IPS-NIHi7 (cell line): ENCODE results near the gene TRA2B.
"Not testable (repeated sequence)": the region's sequence is repeated elsewhere in the genome, so short reads cannot be mapped to it uniquely, and the experiment has no call there.

ENCODE experiments used
- DNase-seq: peaks from one replicate; pipeline ENCODE4 v3.0.0; 2012; ENCODE audit warnings: mixed read lengths; ENCODE audit errors: extremely low spot score

Gene TRA2B

GRCh38 chr3:185927501-185928200 lies 10.2 kb downstream of the TRA2B start:
- no peak for DNase-seq

GRCh38 chr3:185926445-185926844 lies 11.4 kb downstream of the TRA2B start:
- DNase-seq, result no peak

- no peak for DNase-seq
Observed at GRCh38 chr3:185925353-185925752, 12.5 kb downstream of the TRA2B start.

- no peak for DNase-seq
Observed at GRCh38 chr3:185924375-185924774, 13.4 kb downstream of the TRA2B start.

- no peak for DNase-seq
Observed at GRCh38 chr3:185920184-185920583, 17.6 kb downstream of the TRA2B start.

GRCh38 chr3:185916042-185916833 lies 21.6 kb downstream of the TRA2B start:
- no peak for DNase-seq

GRCh38 chr3:185915642-185916041 lies 22.2 kb downstream of the TRA2B start:
- DNase-seq, result no peak

GRCh38 chr3:185914911-185915629 lies 22.7 kb downstream of the TRA2B start:
- no peak for DNase-seq

GRCh38 chr3:185912929-185913901 lies 24.6 kb downstream of the TRA2B start:
- DNase-seq, result no peak

- no peak for DNase-seq
Observed at GRCh38 chr3:185912512-185912911, 25.3 kb downstream of the TRA2B start.

GRCh38 chr3:185911076-185911448 lies 26.8 kb downstream of the TRA2B start:
- DNase-seq, result not testable (repeated sequence)

GRCh38 chr3:185910322-185911075 lies 27.3 kb downstream of the TRA2B start:
- DNase-seq, result not testable (repeated sequence)

GRCh38 chr3:185909913-185910312 lies 27.9 kb downstream of the TRA2B start:
- not testable (repeated sequence) for DNase-seq

- DNase-seq, result peak; percentile 41
Observed at GRCh38 chr3:185900228-185900627, 37.6 kb downstream of the TRA2B start.

GRCh38 chr3:185896636-185897035 lies 41.2 kb downstream of the TRA2B start:
- DNase-seq, result no peak

- DNase-seq, result no peak
Observed at GRCh38 chr3:185887066-185887465, 50.7 kb downstream of the TRA2B start.

GRCh38 chr3:185884641-185885040 lies 53.2 kb downstream of the TRA2B start:
- DNase-seq, result no peak

- no peak for DNase-seq
Observed at GRCh38 chr3:185881926-185882325, 55.9 kb downstream of the TRA2B start.

- DNase-seq, result no peak
Observed at GRCh38 chr3:185880600-185880999, 57.2 kb downstream of the TRA2B start.

- no peak for DNase-seq
Observed at GRCh38 chr3:185878920-185879319, 58.9 kb downstream of the TRA2B start.

- no peak for DNase-seq
Observed at GRCh38 chr3:185874119-185874518, 63.7 kb downstream of the TRA2B start.
